Esophagus squamous epithelium (tissue), 4 donors: Measurements from ENCODE around the gene CSF3R.

Source experiments
- CTCF ChIP-seq, 6 experiments: fragments of 450-650 bp in 4 of 6; fragments of 200-600 bp in 2 of 6; sonication (generic) in 2 of 6; IDR thresholded peaks; one replicate each; pipeline ENCODE4 v1.5.1; 2016 to 2019; ENCODE audit warnings: antibody characterized with exemption in 6 of 6, mild to moderate bottlenecking in 4 of 6, moderate library complexity in 4 of 6
- POLR2A ChIP-seq, 4 donors: fragments of 450-650 bp; IDR thresholded peaks; one replicate each; pipeline ENCODE4 v1.6.1; 2017; ENCODE audit warnings: antibody characterized with exemption in 4 of 4, mild to moderate bottlenecking in 4 of 4, moderate library complexity in 3 of 4

- TF ChIP-seq CTCF (IDR thresholded peaks at IDR 0.05) (no peak), POLR2A (IDR thresholded peaks at IDR 0.05) (no peak)
These were observed 42.1 kb downstream of the CSF3R start for GRCh38 chr1:36440646-36441045.
